ENCODE data around the gene ZNF592. TPM values are rescaled to one million over a fixed set of nuclear protein-coding genes. Genes with fewer than 3 reads are reported as not detected.

ZNF592 gene
- polyA plus RNA-seq, 2 donors = 4.8 to 6.1 TPM

GRCh38 chr15:84795186-84795585 is 46.8 kb downstream of the ZNF592 start:
- H3K36me3 ChIP-seq (ENCODE audit: control insufficient read depth in 2 of 2, insufficient read depth in 2 of 2, low read length in 1 of 2) = peaks cover 19 to 35% of the 10 kb centered on the region in 2 donors
- 89 to 90% methylated on average over 3 of the region's 3 CpGs for WGBS, 2 donors
- no peaks in the 10 kb centered on the region for H3K27me3 ChIP-seq (ENCODE audit: control insufficient read depth in 1 of 2, insufficient read depth in 2 of 2, low read length in 2 of 2)
- no peak overlapping the region for H3K4me3 ChIP-seq (ENCODE audit: low read depth in 1 of 2, low read length in 2 of 2)
- no peaks in the 10 kb centered on the region for H3K4me1 ChIP-seq (ENCODE audit: control insufficient read depth in 2 of 2, insufficient read depth in 2 of 2, low read length in 1 of 2)
- no peaks in the 10 kb centered on the region for H3K9me3 ChIP-seq (ENCODE audit: control insufficient read depth in 2 of 2, insufficient read depth in 1 of 2, low read depth in 1 of 2, low read length in 1 of 2)
- H3K27ac ChIP-seq (ENCODE audit: low read depth in 2 of 2, low read length in 1 of 2) = no peak overlapping the region

- WGBS, 2 donors = 96 to 99% methylated on average over 4 of the region's 4 CpGs
- Histone ChIP-seq H3K27ac (ENCODE audit: low read depth in 2 of 2, low read length in 1 of 2) (no peak overlapping the region), H3K9me3 (ENCODE audit: control insufficient read depth in 2 of 2, insufficient read depth in 1 of 2, low read depth in 1 of 2, low read length in 1 of 2) (no peaks in the 10 kb centered on the region), H3K27me3 (ENCODE audit: control insufficient read depth in 1 of 2, insufficient read depth in 2 of 2, low read length in 2 of 2) (no peaks in the 10 kb centered on the region), H3K4me3 (ENCODE audit: low read depth in 1 of 2, low read length in 2 of 2) (no peak overlapping the region), H3K4me1 (ENCODE audit: control insufficient read depth in 2 of 2, insufficient read depth in 2 of 2, low read length in 1 of 2) (no peaks in the 10 kb centered on the region), H3K36me3 (ENCODE audit: control insufficient read depth in 2 of 2, insufficient read depth in 2 of 2, low read length in 1 of 2) (peaks cover 19 to 40% of the 10 kb centered on the region in 2 donors)
Measured at GRCh38 chr15:84797212-84797611, 48.8 kb downstream of the ZNF592 start.

- Histone ChIP-seq H3K27me3 (ENCODE audit: control insufficient read depth in 1 of 2, insufficient read depth in 2 of 2, low read length in 2 of 2) (no peaks in the 10 kb centered on the region), H3K9me3 (ENCODE audit: control insufficient read depth in 2 of 2, insufficient read depth in 1 of 2, low read depth in 1 of 2, low read length in 1 of 2) (no peaks in the 10 kb centered on the region), H3K4me3 (ENCODE audit: low read depth in 1 of 2, low read length in 2 of 2) (no peak overlapping the region), H3K27ac (ENCODE audit: low read depth in 2 of 2, low read length in 1 of 2) (no peak overlapping the region), H3K36me3 (ENCODE audit: control insufficient read depth in 2 of 2, insufficient read depth in 2 of 2, low read length in 1 of 2) (peaks cover 19 to 45% of the 10 kb centered on the region in 2 donors), H3K4me1 (ENCODE audit: control insufficient read depth in 2 of 2, insufficient read depth in 2 of 2, low read length in 1 of 2) (no peaks in the 10 kb centered on the region)
- WGBS, 2 donors = 89 to 91% methylated on average over 3 of the region's 3 CpGs
Measured at GRCh38 chr15:84797801-84798200, 49.4 kb downstream of the ZNF592 start.

GRCh38 chr15:84798436-84798946 is 50.1 kb downstream of the ZNF592 start:
- 96% methylated on average over 21 of the region's 21 CpGs for WGBS, 2 donors
- no peaks in the 10 kb centered on the region for H3K27me3 ChIP-seq (ENCODE audit: control insufficient read depth in 1 of 2, insufficient read depth in 2 of 2, low read length in 2 of 2)
- H3K36me3 ChIP-seq (ENCODE audit: control insufficient read depth in 2 of 2, insufficient read depth in 2 of 2, low read length in 1 of 2) = peaks cover 19 to 45% of the 10 kb centered on the region in 2 donors
- no peak overlapping the region for H3K27ac ChIP-seq (ENCODE audit: low read depth in 2 of 2, low read length in 1 of 2)
- no peaks in the 10 kb centered on the region for H3K4me1 ChIP-seq (ENCODE audit: control insufficient read depth in 2 of 2, insufficient read depth in 2 of 2, low read length in 1 of 2)
- H3K9me3 ChIP-seq (ENCODE audit: control insufficient read depth in 2 of 2, insufficient read depth in 1 of 2, low read depth in 1 of 2, low read length in 1 of 2) = no peaks in the 10 kb centered on the region
- no peak overlapping the region for H3K4me3 ChIP-seq (ENCODE audit: low read depth in 1 of 2, low read length in 2 of 2)

GRCh38 chr15:84799511-84800187 is 51.3 kb downstream of the ZNF592 start:
- Histone ChIP-seq H3K27me3 (ENCODE audit: control insufficient read depth in 1 of 2, insufficient read depth in 2 of 2, low read length in 2 of 2) (no peaks in the 10 kb centered on the region), H3K36me3 (ENCODE audit: control insufficient read depth in 2 of 2, insufficient read depth in 2 of 2, low read length in 1 of 2) (peaks cover 19 to 45% of the 10 kb centered on the region in 2 donors), H3K27ac (ENCODE audit: low read depth in 2 of 2, low read length in 1 of 2) (no peak overlapping the region), H3K9me3 (ENCODE audit: control insufficient read depth in 2 of 2, insufficient read depth in 1 of 2, low read depth in 1 of 2, low read length in 1 of 2) (no peaks in the 10 kb centered on the region), H3K4me3 (ENCODE audit: low read depth in 1 of 2, low read length in 2 of 2) (no peak overlapping the region), H3K4me1 (ENCODE audit: control insufficient read depth in 2 of 2, insufficient read depth in 2 of 2, low read length in 1 of 2) (peaks cover 0 to 7% of the 10 kb centered on the region in 2 donors)
- WGBS, 2 donors = 88 to 89% methylated on average over 10 of the region's 10 CpGs

GRCh38 chr15:84800365-84800806 is 52.0 kb downstream of the ZNF592 start:
- Histone ChIP-seq H3K4me1 (ENCODE audit: control insufficient read depth in 2 of 2, insufficient read depth in 2 of 2, low read length in 1 of 2) (peaks cover 0 to 9% of the 10 kb centered on the region in 2 donors), H3K4me3 (ENCODE audit: low read depth in 1 of 2, low read length in 2 of 2) (no peak overlapping the region), H3K36me3 (ENCODE audit: control insufficient read depth in 2 of 2, insufficient read depth in 2 of 2, low read length in 1 of 2) (peaks cover 19 to 47% of the 10 kb centered on the region in 2 donors), H3K9me3 (ENCODE audit: control insufficient read depth in 2 of 2, insufficient read depth in 1 of 2, low read depth in 1 of 2, low read length in 1 of 2) (no peaks in the 10 kb centered on the region), H3K27ac (ENCODE audit: low read depth in 2 of 2, low read length in 1 of 2) (no peak overlapping the region), H3K27me3 (ENCODE audit: control insufficient read depth in 1 of 2, insufficient read depth in 2 of 2, low read length in 2 of 2) (no peaks in the 10 kb centered on the region)
- 78 to 82% methylated on average over 3 of the region's 3 CpGs for WGBS, 2 donors

- Histone ChIP-seq H3K27ac (ENCODE audit: low read depth in 2 of 2, low read length in 1 of 2) (peak overlapping the region; percentile 43 to 58), H3K27me3 (ENCODE audit: control insufficient read depth in 1 of 2, insufficient read depth in 2 of 2, low read length in 2 of 2) (no peaks in the 10 kb centered on the region), H3K4me1 (ENCODE audit: control insufficient read depth in 2 of 2, insufficient read depth in 2 of 2, low read length in 1 of 2) (peaks cover 0 to 9% of the 10 kb centered on the region in 2 donors), H3K9me3 (ENCODE audit: control insufficient read depth in 2 of 2, insufficient read depth in 1 of 2, low read depth in 1 of 2, low read length in 1 of 2) (no peaks in the 10 kb centered on the region), H3K36me3 (ENCODE audit: control insufficient read depth in 2 of 2, insufficient read depth in 2 of 2, low read length in 1 of 2) (peaks cover 12 to 26% of the 10 kb centered on the region in 2 donors), H3K4me3 (ENCODE audit: low read depth in 1 of 2, low read length in 2 of 2) (no peak overlapping the region)
- 41 to 47% methylated on average over 4 of the region's 4 CpGs for WGBS, 2 donors
Measured at GRCh38 chr15:84804005-84804900, 55.9 kb downstream of the ZNF592 start.

- WGBS, 2 donors = 63 to 85% methylated on average over 1 of the region's 1 CpG
- peaks cover 2 to 17% of the 10 kb centered on the region in 2 donors for H3K36me3 ChIP-seq (ENCODE audit: control insufficient read depth in 2 of 2, insufficient read depth in 2 of 2, low read length in 1 of 2)
Measured at GRCh38 chr15:84805221-84805620, 56.8 kb downstream of the ZNF592 start.

GRCh38 chr15:84807228-84807627 is 58.8 kb downstream of the ZNF592 start:
- Histone ChIP-seq H3K4me1 (ENCODE audit: control insufficient read depth in 2 of 2, insufficient read depth in 2 of 2, low read length in 1 of 2) (peaks cover 0 to 9% of the 10 kb centered on the region in 2 donors), H3K4me3 (ENCODE audit: low read depth in 1 of 2, low read length in 2 of 2) (no peak overlapping the region), H3K27ac (ENCODE audit: low read depth in 2 of 2, low read length in 1 of 2) (no peak overlapping the region), H3K9me3 (ENCODE audit: control insufficient read depth in 2 of 2, insufficient read depth in 1 of 2, low read depth in 1 of 2, low read length in 1 of 2) (no peaks in the 10 kb centered on the region), H3K36me3 (ENCODE audit: control insufficient read depth in 2 of 2, insufficient read depth in 2 of 2, low read length in 1 of 2) (peaks cover 0 to 6% of the 10 kb centered on the region in 2 donors), H3K27me3 (ENCODE audit: control insufficient read depth in 1 of 2, insufficient read depth in 2 of 2, low read length in 2 of 2) (no peaks in the 10 kb centered on the region)
- WGBS, 2 donors = 81 to 86% methylated on average over 3 of the region's 3 CpGs

More at GRCh38 chr15:84805221-84805620, 56.8 kb downstream of the ZNF592 start:
- Histone ChIP-seq H3K27me3 (ENCODE audit: control insufficient read depth in 1 of 2, insufficient read depth in 2 of 2, low read length in 2 of 2) (no peaks in the 10 kb centered on the region), H3K4me3 (ENCODE audit: low read depth in 1 of 2, low read length in 2 of 2) (no peak overlapping the region), H3K9me3 (ENCODE audit: control insufficient read depth in 2 of 2, insufficient read depth in 1 of 2, low read depth in 1 of 2, low read length in 1 of 2) (no peaks in the 10 kb centered on the region), H3K27ac (ENCODE audit: low read depth in 2 of 2, low read length in 1 of 2) (no peak overlapping the region), H3K4me1 (ENCODE audit: control insufficient read depth in 2 of 2, insufficient read depth in 2 of 2, low read length in 1 of 2) (peaks cover 0 to 9% of the 10 kb centered on the region in 2 donors)

Measured in esophagus (tissue), 2 donors.